HG03469 (cell line): ENCODE data around the gene TIMM22.

Experiments
- ATAC-seq: cut with Tn5 transposase; IDR thresholded peaks from one replicate; pipeline ENCODE4 v1.9.1; 2021; ENCODE audit warnings: mild to moderate bottlenecking, moderate library complexity, moderate number of reproducible peaks; ENCODE audit not compliant: unreplicated experiment

Gene TIMM22

DNA sequence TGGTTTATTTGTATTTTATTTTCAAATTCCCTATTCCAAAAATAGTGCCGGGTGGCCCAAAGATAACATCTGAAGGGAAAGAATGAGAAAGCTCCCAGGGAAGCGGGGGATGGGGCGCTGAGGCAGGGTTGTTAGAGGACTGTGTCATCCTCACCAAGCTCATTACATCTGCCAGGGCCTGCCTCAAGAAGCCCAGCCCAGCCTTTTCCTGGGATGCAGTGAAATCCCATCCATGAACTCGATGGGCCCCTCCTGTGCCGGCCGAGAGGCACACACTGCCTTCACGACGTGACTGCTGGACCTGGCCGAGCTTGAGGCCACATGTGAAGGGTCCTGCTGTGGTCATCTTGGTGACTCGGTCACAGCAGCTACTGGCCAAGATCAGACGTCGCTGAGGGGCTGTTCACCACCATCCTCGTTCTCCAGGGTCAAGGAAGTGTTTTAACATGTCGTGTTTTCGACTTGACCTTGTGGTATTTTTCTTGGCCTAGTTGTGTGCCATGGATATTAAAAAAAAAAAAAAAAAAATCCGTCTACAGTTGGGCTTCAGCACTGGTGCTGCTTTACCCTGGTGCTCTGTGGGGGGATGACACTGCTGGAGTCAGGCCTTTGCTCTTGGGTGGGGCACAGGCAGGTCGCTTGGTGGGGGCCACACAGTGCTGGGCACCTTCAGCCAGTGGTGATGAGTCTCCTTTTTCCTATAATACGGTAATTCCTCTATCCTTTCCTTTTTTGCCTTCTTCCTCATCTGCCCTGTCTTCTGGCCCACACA lies 4.9 kb downstream of the TIMM22 start:
- ATAC-seq = no peak

GRCh38 chr17:1002412-1002753 lies 5.5 kb downstream of the TIMM22 start:
- no peak for ATAC-seq

DNA sequence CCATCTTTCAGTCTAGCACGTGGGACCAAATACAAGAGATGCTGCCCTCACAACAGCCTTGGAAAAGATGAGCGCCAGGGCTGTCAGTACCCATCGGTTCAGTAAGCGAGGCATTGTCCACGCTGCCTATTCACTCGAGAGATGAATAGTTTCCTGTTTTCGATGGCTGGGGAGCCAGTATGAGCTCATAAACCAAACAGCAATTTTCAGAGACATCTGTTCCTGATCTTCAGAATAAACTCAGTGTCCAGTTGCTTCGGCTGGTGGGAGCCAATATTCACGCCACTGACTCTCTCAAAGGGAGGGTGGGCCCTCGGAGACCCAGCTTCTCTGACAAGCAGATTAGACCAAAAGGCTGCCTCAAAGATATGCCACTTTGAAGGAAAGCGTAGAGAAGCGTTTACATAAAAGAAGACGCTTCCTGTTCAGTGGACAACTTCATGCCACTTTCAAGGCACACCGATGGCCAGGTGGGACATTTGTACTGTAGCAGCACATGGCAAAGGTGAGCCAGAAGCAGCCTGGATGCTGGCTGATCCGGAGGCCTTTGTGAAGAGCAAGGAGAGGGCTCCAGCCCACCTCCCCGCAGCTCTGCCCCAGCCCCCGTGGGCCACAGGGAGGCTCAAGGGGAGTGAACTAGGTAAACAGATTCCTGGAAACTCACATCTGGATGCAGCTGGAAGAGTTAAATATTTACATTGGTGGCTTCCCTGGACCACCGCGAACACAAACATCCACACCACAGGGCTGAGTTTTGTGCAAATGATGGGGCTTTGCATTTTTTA lies 6.0 kb downstream of the TIMM22 start:
- no peak for ATAC-seq

- ATAC-seq = no peak
Measured at GRCh38 chr17:1003633-1003971, 6.7 kb downstream of the TIMM22 start.

GRCh38 chr17:1003972-1004768 lies 7.2 kb downstream of the TIMM22 start:
- ATAC-seq = no peak

- no peak for ATAC-seq
Measured at GRCh38 chr17:1004769-1005295, 7.9 kb downstream of the TIMM22 start.

GRCh38 chr17:1005361-1005946 lies 8.5 kb downstream of the TIMM22 start:
- ATAC-seq = no peak

DNA sequence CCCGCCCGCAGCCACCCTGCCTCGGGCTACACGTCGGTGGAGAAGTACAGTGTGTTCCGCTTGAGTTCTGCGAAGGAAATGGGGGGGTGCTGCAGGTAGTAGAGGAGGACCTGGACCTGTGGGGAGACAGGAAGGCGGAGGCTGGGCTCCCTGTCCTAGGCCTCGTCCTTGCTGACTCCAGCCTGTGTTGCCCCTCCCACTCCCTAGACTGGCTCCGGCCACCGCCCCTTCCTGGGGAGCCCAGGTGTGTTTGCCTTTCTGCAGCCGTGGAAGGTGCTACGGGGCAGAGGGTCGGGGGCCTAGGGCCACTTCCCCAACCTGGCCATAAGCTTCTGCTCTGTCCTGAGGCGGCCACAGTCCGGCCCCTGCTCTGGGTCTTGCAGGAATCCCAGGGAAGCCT lies 9.1 kb downstream of the TIMM22 start:
- no peak for ATAC-seq

- no peak for ATAC-seq
Measured at GRCh38 chr17:1007310-1008007, 10.5 kb downstream of the TIMM22 start.

GRCh38 chr17:1008008-1008761 lies 11.3 kb downstream of the TIMM22 start:
- ATAC-seq = no peak

DNA sequence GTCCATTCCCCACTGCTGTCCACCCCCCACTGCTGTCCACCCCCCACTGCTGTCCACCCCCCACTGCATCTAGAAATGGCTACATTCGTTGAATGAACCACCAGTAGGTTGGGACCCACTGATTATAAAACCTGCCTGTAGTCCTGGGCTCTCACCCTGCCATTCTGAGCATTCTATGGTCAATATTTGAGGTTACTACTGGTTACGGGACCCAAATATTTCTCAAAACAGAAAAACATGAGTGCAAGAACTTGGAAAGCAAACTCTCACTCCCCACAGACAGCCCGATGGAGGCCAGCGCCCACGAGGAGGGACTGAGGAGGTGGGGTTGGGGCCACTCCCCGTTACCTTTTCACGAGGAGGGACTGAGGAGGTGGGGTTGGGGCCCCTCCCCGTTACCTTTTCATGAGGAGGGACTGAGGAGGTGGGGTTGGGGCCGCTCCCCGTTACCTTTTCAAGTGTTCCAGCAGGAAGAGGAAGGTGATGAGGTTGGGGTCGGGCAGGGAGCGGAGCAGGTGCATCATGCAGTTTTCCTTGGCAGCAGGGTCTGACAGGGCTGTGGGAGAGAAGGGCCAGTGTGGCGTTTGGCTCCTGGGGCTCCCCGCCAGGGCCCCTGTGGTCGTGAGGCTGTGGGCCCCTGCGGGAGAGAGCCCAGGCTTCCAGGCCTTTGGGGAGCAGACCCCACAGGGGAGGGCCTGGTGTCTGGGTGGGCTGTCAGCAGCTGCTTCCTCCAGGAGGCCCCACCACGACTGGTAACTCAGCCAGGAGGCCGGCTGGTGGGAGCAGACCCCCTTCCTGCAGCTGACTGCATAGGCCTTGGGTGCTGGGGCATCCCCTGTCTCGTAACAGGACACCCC lies 12.5 kb downstream of the TIMM22 start:
- ATAC-seq = no peak

DNA sequence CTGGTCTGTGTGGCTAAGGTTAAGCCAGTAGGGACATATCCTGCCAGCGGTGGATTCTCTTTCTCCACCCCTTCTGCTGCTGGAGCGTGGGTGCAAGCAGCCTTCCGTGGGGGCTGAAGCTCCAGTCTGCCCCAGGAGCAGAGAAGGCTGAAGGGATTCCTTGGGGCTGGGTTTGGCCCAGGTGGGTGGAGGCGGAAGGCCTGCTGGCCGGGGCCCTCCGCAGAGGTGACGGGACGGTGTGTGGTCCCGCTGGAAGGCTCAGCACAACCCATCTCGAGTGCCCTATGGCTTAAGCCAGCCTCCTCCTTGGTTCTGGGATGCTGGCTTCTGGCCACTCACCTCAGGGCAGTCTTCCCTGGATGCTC lies 13.1 kb downstream of the TIMM22 start:
- ATAC-seq = no peak

DNA sequence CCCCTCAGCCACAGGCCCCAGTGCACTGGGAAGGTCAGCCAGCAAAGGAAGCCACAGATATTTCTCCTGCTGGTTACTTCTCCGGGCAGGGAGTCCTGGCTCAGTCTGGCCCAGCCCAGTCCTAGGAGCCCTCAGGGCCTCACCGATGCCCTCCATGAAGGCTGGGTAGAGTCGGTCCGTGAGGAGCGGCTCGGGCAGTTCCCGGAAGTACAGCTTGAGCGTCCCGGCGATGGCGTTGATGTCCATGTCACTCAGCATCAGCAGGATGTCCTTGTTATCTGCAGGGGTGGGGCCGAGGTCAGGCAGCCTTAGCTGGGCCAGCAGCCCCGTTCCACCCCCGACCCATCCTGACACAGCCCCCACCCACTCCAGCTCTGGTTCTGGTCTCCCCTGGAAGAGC lies 13.7 kb downstream of the TIMM22 start:
- no peak for ATAC-seq

GRCh38 chr17:1011138-1011537 lies 14.2 kb downstream of the TIMM22 start:
- no peak for ATAC-seq

GRCh38 chr17:1011760-1012735 lies 15.1 kb downstream of the TIMM22 start:
- ATAC-seq = no peak

GRCh38 chr17:1012823-1013728 lies 16.1 kb downstream of the TIMM22 start:
- ATAC-seq = no peak

DNA sequence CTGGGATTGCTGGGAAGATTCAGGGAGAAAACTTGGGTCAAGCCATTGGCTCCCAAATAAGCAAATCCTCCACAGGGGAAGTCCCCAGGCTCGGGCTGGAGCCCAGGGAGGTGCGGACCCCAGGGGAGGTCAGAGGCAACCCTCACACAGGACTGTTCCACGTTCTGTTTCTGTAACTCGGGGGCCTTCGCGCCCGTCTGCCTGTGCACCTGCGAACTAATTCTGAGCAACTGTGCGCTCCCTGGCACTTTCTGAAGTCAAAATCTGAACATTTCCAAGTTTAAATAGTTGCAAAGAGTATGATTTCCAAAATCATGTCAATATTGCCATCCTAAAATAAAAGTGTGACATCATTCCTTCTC lies 16.8 kb downstream of the TIMM22 start:
- no peak for ATAC-seq
